ENCODE data around the gene CLRN3.

The CLRN3 gene

GRCh38 chr10:127872871-127873600 is 19.7 kb downstream of the CLRN3 start:
- DNase-seq = no peak

GRCh38 chr10:127872011-127872761 is 20.6 kb downstream of the CLRN3 start:
- DNase-seq = no peak

- no peak for DNase-seq
Measured at GRCh38 chr10:127871631-127872010, 21.1 kb downstream of the CLRN3 start.

GRCh38 chr10:127869329-127869728 is 23.4 kb downstream of the CLRN3 start:
- no peak for DNase-seq

- DNase-seq = no peak
Measured at GRCh38 chr10:127867805-127868204, 24.9 kb downstream of the CLRN3 start.

GRCh38 chr10:127866276-127867013 is 26.3 kb downstream of the CLRN3 start:
- no peak for DNase-seq

- no peak for DNase-seq
Measured at GRCh38 chr10:127863231-127863825, 29.4 kb downstream of the CLRN3 start.

GRCh38 chr10:127860592-127860991 is 32.1 kb downstream of the CLRN3 start:
- no peak for DNase-seq

- DNase-seq = no peak
Measured at GRCh38 chr10:127855976-127856375, 36.8 kb downstream of the CLRN3 start.

- DNase-seq = no peak
Measured at GRCh38 chr10:127855591-127855881, 37.2 kb downstream of the CLRN3 start.

- DNase-seq = no peak
Measured at GRCh38 chr10:127854769-127855590, 37.8 kb downstream of the CLRN3 start.

GRCh38 chr10:127853868-127854768 is 38.6 kb downstream of the CLRN3 start:
- peak; percentile 13 to 48 for DNase-seq

GRCh38 chr10:127852456-127852855 is 40.3 kb downstream of the CLRN3 start:
- no peak for DNase-seq

GRCh38 chr10:127851661-127852194 is 41.0 kb downstream of the CLRN3 start:
- no peak for DNase-seq

- DNase-seq = no peak
Measured at GRCh38 chr10:127850944-127851343, 41.8 kb downstream of the CLRN3 start.

GRCh38 chr10:127849921-127850320 is 42.8 kb downstream of the CLRN3 start:
- DNase-seq = no peak

GRCh38 chr10:127849224-127849623 is 43.5 kb downstream of the CLRN3 start:
- no peak for DNase-seq

- no peak for DNase-seq
Measured at GRCh38 chr10:127848226-127848625, 44.5 kb downstream of the CLRN3 start.

GRCh38 chr10:127845756-127846155 is 47.0 kb downstream of the CLRN3 start:
- no peak for DNase-seq

- no peak for DNase-seq
Measured at GRCh38 chr10:127840884-127841283, 51.9 kb downstream of the CLRN3 start.

- DNase-seq = no peak
Measured at GRCh38 chr10:127836966-127837365, 55.8 kb downstream of the CLRN3 start.

All from bone marrow (tissue), 2 donors.